Inflammatory macrophage (primary cell): ENCODE data around the gene PCCA.
A peak's percentile ranks its signal among the peaks of the same experiment; 100 is the strongest.
"Not testable (repeated sequence)": the region's sequence is repeated elsewhere in the genome, so short reads cannot be mapped to it uniquely, and the experiment has no call there.

ENCODE experiments used
- DNase-seq, 2 donors: peaks; one replicate each; pipeline ENCODE4 v3.0.0-alpha.2; 2020 to 2022

PCCA gene

DNA sequence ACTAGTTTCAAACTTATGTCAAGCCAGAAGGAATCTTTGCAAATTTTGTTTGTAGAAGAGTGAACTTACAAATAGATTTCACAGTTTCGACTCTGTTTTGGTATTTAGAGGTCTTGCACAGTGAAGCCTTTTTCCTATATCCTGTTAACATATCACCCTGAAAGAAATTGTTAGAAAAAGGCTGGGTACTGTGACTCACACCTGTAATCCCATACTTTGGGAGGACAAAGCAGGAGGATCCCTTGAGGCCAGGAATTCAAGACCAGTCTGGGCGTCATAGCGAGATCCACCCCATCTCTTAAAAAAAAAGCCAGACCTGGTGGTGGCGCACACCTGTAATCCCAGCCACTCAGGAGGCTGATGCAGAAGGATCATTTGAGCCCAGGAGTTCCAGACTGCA, 275.7 kb downstream of the PCCA start:
- no peak for DNase-seq

DNA sequence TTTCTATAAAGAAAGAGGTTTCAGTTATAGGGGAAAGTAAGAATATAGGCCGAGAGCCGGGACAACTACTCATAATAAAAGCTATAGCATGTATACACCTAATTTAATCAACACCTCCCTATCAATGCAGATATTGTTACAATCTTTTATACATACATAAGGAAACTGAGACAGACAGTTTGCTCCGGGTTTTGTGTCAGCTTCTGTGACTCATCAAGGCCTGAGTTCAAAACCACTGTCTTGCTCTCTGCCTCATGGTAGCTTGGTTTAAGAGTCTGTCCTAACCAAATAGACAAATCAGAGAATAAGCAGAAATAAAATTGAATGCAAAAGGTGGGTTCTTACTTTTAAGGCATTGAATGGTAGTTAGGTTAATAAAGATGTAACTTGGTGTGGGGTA, 276.8 kb downstream of the PCCA start:
- DNase-seq: no peak

DNA sequence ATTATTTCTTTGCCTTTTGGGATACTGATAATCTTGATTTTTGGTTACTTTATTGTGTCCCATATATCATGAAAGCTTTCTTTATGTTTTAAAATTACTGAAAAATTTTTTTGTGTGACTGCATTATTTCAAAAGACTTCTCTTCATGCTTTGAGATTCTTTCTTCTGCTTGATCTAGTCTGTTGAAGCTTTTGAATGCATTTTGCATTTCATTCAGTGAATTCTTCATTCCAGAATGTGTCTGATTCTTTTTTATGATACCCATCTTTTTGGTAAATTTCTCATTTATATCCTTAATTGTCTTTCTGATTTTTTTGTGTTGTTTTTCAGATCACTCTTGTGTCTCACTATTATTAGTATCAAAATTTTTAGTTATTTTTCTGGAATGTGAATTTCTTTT, 289.6 kb downstream of the PCCA start:
- no peak for DNase-seq

DNA sequence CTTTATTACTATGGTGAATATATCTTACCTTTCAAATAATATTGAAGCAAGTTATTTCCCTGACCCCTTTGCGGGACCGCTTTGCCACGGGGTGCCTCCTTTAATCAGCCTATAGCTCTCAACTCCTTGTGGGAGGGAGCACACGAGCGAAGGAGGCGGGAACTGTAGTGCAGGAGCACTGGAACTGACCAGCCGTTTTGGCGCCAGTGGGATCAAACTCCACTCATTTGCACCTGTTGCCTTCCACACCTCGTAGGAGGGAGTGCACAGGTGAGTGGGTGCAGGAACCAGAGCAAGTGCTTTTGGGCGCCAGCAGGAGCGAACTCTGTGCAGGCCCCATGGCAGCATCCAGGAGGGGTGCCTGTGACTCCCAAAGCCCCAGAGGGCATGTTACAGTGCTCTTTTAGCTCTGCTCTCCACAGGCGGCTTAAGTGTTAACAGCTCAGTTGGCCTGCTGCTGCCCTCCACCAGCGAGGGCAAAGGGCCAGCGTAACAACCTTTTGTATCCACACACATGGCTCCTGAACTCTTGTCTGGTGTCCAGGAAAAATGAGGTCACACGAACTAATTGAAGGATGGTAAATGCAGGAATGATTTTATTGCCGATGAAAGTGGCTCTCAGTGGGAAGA, 292.8 kb downstream of the PCCA start:
- no peak for DNase-seq

DNA sequence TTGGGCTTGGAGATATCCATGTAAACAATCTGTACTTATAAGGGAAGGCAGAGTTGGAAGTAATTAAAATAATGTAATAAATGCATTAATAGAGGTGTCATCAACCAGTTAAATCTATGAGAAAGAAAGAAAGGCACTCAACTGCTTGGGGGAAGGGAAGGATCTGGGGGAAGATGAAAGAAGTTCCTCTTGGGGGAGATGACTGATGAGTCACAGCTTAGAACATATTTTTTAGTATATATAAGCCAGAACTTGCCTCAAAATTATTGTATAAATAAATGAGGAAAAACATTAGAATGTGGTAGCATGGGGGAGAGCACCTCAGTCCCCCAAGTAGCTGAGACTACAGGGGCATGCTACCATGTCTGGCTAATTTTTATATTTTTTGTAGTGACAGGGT, 293.9 kb downstream of the PCCA start:
- DNase-seq: peak; percentile 56 to 57

DNA sequence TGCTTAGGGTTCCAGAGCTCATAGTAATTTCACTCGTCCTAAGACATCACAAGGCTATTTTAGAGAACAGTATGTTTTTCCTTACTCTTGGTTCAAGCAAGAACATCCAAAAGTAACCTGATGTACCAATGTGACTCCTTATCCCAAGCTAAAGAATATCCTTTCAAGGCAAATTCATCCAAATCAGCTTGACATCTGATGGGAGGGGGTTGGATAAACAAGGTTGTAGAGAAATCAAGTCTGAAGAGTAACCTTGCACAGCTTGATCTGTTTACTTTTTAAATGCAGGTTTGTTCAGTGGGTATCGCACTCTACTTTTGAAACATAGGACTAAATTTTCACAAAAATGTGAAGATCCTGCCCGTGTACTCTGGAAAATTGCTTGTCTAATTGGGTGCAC, 298.5 kb downstream of the PCCA start:
- DNase-seq: no peak

DNA sequence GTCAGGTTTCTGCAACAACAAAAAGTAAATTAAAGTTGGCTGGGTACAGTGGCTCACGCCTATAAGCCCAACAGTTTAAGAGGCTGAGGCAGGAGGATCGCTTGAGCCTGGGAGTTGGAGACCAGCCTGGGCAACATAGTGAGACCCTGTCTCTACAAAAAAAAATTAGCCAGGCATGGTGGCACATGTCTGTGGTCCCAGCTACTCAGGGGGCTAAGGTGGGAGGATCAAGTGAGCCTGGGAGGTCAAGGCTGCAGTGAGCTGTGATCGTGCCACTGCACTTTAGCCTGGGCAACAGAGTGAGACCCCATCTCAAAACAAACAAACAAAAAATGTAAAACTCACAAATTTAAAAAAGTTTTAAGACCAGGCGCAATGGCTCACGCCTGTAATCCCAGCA, 299.3 kb downstream of the PCCA start:
- DNase-seq: not testable (repeated sequence)

DNA sequence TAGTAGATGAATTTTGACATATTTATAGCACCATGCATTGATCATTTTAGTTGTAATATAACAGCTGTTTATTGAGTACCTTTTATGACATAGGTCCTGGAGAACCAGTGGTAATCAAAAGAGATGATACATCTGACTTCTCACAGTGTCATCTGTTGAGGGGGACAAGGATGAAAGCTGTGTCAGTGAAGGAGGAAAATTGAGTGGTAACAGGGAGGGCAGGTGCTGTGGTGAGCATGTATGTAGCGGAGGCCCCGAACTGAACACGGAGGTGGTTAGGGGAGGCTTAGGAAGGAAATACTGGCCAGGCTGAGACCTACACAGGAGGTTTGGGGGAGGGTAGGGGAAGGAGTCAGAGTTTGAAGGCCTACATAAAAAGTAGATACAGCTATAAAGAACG, 300.0 kb downstream of the PCCA start:
- no peak for DNase-seq

DNA sequence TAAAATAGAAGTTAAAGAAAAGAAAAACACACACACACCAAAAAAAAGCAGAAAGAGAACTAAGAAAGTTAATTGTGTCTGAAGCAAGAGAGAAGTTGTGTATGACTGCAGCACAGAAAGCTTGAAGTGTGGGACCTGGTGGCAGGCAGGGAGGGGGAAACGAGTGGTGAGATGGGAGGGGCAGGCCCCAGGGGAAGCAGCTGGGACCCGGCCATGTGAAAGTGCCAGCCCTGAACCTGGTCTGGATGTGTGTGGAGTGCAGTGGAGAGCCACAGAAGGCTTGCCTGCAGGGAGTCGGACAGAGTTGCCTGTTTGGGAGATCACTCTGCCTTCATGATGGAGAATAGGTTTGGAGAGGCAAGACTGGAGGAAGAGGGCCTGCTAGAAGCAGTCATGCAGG, 300.7 kb downstream of the PCCA start:
- DNase-seq: peak in 1 of 2 donors; percentile 13

DNA sequence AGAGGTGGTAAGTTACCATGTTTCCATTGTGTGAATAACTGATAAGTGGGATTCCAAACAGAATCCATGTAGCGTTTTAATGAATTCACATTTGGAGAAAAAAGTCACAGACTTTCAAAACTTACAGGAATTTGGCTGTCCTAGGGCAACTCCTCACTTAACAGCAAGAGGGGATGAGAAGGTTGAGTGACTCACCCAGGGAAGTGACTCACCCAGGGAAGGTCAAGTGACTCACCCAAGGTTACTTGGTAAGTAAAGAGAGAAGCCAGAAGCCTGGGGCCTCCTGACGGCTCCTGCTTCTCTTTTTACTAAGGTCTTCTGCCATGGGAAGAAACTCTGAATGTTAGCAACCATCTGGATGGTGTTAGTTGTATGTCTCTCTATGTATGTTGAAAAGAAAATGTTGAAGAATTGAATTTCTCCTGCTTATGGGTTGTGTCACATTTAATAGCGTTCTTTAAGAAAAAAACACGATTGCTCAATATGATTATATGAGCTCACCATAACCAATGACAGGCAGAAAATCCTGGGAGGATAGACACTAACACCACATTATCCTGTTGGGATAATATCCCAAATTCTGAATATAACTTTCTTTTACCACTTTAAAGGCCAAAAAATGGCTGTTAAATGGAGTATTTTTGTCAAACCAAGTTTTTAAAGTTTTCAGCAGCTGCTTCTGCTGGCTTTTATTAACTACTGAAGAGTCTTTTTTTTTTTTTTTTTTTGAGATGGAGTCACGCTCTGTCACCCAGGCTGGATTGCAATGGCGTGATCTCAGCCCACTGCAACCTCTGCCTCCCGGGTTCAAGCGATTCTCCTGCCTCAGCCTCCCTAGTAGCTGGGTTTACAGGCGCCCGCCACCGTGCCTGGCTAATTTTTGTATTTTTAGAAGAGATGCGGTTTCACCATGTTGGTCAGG, 304.1 kb downstream of the PCCA start:
- peak; percentile 92 to 96 for DNase-seq

DNA sequence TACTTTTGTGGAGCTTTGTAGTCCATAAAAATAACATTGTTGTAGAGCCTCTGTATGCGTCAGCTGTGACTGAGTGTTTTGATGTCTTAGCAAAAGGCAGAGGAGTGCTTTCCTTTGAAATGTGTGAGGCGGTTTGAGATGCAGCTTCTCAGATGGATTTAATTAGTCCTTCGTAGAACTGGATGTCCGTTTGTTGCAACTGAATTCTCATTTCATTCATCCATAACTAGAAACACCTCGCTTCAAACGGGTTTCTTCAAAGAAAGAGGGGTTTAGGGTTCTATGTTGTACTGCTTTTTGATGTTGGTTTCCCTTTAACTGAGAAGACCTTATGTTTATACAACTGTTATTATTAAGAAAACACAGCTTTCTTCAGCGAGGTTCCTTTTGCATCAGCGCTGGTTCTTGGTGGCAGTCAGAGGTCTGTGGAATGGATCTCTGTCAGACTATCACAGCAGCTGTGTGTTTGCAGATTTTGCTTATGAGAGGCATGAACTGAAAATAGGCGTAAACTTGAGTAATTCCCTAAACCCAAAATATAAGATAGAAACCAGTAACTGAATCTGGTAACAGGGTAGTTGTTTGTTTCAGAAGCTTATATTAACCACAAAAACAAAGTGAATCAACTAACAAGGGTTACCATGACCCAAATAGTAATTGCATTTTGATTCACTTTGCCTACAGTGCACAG, 305.3 kb downstream of the PCCA start:
- DNase-seq: no peak

DNA sequence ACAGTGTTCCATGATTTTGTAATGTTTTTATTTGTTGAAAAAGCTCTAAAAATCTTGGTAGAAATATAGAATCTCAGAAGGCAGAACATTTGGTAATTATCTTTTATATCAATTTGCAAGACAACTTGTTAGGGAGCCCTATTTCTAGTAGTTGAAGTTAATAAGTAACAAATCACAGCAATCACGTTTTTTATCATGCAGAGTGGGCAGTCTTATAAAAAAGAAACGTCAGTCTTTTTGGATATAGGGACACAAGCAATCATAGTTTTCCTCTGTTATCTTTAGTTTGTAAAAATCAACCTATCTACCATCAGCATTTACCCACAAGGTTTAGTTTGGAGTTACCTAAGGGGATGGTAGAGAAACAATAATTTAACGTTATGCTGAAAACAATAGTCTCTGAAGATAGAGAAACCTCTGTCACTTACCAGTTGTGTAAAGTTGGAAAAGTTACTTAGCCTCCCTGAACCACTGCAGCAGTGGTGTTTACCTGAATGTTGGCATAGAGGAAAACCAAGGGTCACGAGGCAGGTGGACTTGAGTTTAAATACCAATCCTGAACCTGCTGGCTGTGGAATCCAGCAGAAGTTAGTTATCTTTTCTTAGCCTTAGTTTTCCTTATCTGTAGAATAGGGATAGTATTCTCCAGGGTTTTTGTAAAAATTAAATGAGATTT, 306.9 kb downstream of the PCCA start:
- no peak for DNase-seq

DNA sequence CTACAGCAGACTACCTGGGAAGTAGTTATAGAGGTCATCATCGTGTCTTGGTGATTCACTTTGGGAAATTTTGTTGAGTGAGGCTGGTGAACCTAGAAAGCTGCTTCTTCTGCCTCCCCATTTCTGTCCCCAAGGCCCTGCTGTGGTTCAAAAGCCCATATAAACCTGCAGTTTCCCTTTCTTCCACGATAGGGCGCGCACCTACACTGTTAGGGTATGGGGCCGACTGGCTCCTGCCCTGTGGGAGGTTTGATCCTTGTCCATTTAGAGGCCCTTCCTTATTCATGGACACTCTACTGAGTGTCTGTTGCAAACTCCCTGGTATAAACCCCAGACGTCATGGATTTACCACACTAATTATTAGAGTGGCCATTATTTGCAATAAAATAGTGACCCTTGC, 307.9 kb downstream of the PCCA start:
- DNase-seq: no peak

DNA sequence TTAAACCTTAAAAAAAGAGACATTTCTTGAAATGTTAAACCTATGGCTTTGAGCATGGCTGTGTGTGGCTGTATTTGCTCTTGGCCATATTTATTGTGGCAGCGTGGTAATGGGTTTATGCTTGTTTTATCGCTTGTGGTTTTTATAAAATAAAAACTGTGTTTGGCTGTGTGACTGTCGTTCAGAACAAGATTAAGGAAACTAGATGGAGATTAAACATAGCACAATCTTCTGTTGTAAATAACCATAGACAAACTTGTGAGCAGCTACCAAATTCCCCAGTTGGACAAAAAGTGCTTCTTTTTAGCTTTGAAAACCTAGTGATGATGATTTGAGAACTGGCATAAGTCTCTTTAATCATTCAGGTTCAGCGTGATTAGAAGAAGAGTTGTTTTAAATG, 308.7 kb downstream of the PCCA start:
- no peak for DNase-seq

DNA sequence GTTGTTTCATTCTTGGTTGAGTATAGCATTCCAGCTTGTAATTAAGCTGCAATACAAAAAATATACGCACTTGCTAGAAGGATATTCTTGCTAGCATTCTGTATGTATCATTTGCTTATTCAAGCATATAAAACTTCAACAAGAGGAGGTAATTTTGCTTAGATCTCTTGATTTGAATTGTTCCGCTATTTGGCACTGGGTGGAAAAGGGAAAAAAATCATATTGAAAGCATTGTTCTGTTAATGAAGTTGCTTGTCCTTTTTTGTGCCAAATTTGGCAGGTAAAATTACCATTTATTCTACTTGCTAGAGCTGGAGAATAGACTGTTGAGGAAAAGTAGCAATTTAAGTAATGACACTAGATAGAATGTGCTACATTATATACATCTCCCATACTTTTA, 309.5 kb downstream of the PCCA start:
- DNase-seq: no peak

DNA sequence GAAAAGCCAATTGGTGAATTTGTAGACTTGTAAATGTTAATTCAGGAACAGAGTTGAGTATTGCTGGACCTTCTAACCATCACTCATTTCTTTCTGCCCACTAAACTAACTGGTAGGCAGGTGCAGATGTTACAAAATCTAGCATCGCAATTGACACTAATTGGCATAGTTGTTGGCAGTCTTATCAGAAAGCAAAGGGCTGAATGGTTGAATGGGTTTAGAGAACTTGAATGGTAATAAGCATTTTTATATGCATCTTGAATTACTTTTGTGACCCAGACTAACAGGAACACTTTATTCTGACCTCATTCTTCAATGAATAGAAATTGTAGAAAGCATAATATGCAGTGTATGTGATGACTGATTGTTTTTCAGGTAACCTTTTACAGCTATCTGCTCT, 310.6 kb downstream of the PCCA start:
- DNase-seq: no peak

DNA sequence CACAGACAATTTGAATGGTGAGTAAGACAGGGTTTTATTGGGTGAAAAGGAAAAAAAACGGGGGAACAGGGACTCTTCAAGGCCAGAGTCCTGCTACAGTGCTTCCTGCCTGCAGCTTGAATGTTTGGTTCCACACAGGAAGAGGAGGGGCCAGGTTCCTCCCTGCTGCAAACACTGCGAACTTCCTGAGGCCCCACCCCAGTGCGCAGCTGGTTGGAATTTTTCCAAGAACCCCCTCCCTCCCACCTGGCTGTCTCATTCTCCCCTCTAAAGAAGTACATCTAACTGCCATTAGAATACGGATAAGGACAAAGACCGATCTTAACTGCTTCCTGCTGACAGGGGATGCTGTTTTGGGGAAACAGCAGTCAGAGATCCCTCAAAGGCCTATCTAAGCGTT, 314.8 kb downstream of the PCCA start:
- DNase-seq: no peak

DNA sequence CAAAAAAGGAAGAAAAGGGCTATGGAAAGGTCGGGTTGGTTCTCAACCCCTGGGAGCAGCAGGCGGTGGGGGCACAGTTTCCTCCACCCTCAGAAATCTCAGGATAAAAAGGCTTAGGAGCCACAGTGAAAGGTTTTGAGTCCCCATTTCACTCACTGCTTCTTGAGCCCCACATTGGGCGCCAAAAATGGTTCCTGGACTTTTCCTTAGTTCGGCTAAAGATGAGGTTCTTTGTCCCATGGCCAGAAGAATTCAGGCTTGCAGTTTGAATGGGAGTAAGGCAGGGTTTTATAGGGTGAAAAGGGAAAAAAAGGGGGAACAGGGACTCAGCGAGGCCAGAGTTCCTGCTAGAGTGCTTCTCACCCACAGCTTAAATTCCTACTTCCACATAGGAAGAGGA, 320.2 kb downstream of the PCCA start:
- DNase-seq: no peak

DNA sequence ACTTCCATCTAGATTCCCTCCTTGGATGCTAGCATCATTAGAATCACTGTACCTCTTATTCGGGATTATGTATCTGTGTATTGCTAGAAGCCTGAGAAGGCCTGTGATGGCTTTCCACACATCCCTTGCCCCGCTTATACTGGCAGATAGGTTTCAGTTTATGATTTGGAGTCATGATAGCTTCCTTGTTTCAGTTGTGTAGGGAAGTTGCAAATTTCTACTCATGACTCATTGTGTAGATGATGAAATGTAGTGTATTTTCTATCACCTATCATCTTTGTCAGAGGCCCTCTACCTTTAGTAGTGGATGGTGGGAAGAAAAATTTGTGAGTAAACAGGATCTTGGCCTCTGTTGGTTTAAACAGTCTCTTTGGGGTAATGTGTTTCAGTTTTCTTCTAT, 334.5 kb downstream of the PCCA start:
- DNase-seq: peak; percentile 73 to 74

DNA sequence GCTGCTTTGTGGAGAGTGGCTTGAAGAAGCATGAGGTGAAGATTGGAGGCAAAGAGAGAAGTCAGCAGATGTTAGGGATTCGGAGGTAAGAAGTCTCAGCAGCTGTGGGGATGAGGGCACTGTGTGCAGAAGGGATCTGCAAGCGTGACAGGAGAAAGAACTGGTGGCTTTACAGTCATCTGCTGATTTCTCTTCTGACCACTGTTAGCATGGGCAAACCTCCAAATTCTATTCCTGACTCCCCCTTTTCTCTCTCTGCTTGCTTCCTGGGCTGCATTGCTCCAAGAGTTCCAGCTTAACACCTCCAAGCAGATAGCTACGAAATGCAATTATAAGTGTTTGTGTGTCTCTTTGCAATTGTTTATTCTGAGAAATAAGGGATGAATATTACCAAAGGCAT, 340.1 kb downstream of the PCCA start:
- no peak for DNase-seq

DNA sequence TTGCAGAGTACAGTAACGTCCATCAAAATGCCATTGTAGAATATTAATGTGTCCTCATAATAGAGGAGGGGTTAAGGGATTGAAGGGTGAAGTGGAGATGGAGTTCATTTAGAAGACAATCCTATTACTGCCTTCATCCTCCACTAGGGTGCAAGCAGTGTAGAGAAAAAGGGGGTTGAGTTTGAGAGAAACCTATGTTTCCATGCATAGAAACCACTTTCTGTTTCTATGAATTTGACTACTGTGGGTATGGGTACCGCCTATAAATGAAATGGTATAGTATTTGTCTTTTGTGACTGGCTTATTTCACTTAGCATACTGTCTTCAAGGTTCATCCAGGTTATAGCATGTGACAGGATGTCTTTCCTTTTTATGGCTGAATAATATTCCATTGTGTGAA, 343.7 kb downstream of the PCCA start:
- no peak for DNase-seq

DNA sequence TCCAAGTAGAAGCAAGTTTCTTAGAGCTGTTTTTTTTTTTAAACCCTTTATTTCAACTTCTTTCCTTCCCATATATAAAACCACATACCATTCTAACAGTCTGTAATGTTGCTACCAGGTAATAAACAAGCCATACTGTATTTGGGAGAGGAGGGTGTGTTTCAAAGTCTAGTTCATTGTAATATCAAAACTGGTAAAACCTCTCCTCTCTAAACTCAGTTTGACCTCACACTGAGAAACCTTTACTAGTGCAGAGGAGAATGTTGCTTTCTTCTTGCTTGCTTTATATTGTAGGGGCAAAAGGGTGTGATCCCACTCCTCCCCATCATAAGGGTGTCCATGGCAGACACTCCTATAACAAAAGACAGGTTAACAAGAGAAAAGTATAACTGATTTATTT, 344.6 kb downstream of the PCCA start:
- DNase-seq: no peak
